T-helper 9 cell (primary cell): ENCODE measurements around the gene STIM2.

ENCODE experiments used
- DNase-seq: peaks from one replicate; pipeline ENCODE4 v3.0.0-alpha.2; 2020

STIM2 gene

GRCh38 chr4:27048429-27049238, 188.0 kb downstream of the STIM2 start:
- no peak for DNase-seq

DNA sequence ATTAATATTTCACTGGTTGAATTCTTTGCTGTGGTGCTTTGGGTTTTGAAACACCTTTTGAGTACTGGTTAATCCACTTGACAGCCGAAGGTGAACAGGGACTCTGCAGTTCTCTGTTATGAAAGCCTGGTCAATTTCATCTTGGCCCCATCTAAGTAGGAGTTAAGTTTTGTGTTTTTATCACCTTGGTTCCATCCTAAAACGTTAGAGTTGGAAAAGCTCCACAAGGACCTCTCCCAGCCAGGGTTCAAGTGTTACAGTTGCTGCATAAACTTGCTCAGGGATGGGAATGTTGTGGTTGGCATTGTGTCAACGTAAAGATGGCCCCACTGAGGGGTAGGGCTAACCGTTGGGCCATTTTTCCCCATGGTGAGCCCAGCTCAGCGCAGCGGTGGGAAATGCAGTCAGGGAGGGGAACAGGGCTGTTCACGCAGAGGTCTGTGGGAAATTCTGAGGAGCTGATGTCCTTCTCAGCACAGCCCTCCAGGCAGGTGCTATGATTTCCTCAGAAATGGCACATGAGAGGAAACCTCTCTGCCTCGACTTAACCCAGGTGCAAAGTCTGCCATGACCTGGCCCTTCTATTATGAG, 188.7 kb downstream of the STIM2 start:
- no peak for DNase-seq

- DNase-seq: no peak
These were observed 190.1 kb downstream of the STIM2 start for GRCh38 chr4:27050731-27051130.

DNA sequence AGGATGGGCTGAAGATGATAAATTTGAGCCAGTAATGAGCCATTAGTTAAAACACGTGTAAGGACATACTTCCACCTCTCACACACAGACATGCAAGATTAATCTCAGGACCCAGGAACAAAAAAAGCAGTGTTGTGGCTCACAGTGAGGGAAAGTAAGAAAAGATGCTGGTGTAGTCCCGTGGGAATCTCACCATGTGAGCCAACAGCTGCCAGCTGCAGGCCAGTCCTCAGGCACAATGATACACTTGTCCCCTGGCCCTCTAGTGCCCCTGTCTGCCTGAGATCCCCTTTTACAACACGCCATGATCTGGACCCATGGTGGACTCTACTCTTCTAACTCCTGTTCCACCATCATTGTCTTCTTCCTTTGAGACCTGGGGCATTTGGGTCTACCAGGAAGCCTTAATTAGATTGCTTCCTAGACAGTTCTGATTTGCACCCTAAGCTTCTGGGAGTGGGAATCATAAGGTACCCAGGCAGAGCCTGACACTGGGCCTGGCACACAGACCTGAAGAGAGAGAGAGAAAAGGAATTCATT, 194.7 kb downstream of the STIM2 start:
- DNase-seq: no peak

- DNase-seq: no peak
These were observed 195.6 kb downstream of the STIM2 start for GRCh38 chr4:27056281-27056680.

DNA sequence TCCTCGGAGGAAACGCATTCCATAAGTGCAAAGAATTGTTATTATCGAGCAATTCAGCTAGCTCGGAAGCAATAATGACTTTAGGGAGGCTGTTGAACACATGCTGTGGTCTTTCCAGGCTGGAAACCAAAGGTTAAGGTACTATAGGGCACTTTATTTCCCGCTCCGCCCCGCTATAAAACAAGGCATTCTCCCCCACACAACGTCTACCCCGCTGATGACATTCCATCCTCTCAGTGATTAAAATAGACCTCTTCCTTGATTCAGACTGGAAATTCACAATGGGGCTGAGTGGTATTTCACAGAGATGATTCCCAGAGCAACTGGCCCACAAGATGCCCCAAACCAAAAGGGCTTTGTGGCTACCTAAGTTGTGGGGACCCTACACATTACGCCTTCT, 196.4 kb downstream of the STIM2 start:
- DNase-seq: no peak

GRCh38 chr4:27057662-27058061, 197.0 kb downstream of the STIM2 start:
- no peak for DNase-seq

GRCh38 chr4:27058819-27059406, 198.3 kb downstream of the STIM2 start:
- DNase-seq: no peak

DNA sequence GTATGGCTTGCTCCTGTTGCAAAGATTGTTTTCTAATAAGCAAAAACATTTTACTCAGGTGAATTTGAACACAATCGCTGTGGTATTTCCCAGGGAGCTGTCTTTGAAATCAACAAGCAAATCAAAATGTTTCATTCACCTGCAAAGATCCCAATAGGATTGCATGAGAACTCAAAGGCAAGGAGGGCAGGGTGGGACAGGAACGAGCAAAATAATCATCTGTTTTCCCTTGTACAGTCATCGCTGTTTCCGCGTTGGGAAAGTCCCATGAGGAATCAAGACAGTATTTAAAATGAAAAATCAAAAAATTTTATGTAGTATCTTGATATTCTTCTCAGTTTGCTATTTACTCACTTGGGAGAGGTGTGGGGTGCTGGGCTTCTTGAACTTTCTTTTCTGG, 198.8 kb downstream of the STIM2 start:
- no peak for DNase-seq

DNA sequence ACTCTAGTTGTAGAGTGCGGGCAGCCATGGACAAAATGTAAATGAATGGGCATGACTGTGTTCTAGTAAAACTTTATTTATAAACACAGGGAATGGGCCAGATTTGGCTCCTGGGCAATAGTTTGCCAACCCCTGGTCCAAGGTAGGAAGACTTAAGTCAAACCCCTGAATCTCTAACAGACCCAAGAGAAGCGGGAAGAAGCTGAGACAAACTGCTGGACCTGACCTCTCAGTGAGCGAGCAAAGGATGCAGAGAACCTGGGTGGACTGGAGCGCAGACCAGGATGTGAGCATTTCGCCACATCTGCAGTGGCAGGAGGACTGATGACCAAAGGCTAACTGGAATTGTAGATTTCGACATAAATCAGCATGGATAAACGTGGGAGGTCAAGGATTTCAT, 201.6 kb downstream of the STIM2 start:
- DNase-seq: no peak

GRCh38 chr4:27066591-27066990, 205.9 kb downstream of the STIM2 start:
- DNase-seq: no peak

- no peak for DNase-seq
These were observed 207.7 kb downstream of the STIM2 start for GRCh38 chr4:27068151-27068867.
